HepG2 (cell line): ENCODE data around the gene MEX3A. TPM values are rescaled to one million over a fixed set of nuclear protein-coding genes. Genes with fewer than 3 reads are reported as not detected.
A peak's percentile ranks its signal among the peaks of the same experiment; 100 is the strongest.

Experiments
- CENPX ChIP-seq: sonication (generic); formaldehyde crosslinking; IDR thresholded peaks from 2 replicates; pipeline ENCODE4 v1.9.0; 2021; ENCODE audit warnings: mild to moderate bottlenecking, missing genetic modification reagents, moderate library complexity
- ERF ChIP-seq: IDR thresholded peaks from 2 replicates; pipeline ENCODE4 v1.6.1; 2018; ENCODE audit warnings: missing biosample characterization, missing genetic modification reagents
- JARID2 ChIP-seq: sonication (generic); formaldehyde crosslinking; IDR thresholded peaks from 2 replicates; pipeline ENCODE4 v1.8.1; 2023; ENCODE audit warnings: missing genetic modification reagents, inconsistent platforms; ENCODE audit not compliant: insufficient replicate concordance
- MAFF ChIP-seq: IDR thresholded peaks from 2 replicates; pipeline ENCODE4 v1.6.1; 2011; ENCODE audit warnings: low read depth, low read length, improper control_type of control experiment
- PCBP1 ChIP-seq: fragments of 200-400 bp; formaldehyde crosslinking; IDR thresholded peaks from 2 replicates; pipeline ENCODE4 v1.6.1; 2017; ENCODE audit warnings: mild to moderate bottlenecking, low read depth, low read length, borderline replicate concordance
- ZNF577 ChIP-seq: sonication (generic); formaldehyde crosslinking; IDR thresholded peaks from 2 replicates; pipeline ENCODE4 v1.4.0; 2020; ENCODE audit warnings: mild to moderate bottlenecking, low read depth, missing genetic modification reagents, borderline replicate concordance
- ZNF766 ChIP-seq: sonication (generic); formaldehyde crosslinking; IDR thresholded peaks from 2 replicates; pipeline ENCODE4 v1.5.0; 2020; ENCODE audit warnings: missing genetic modification reagents, borderline replicate concordance
- ZSCAN25 ChIP-seq: sonication (generic); formaldehyde crosslinking; IDR thresholded peaks from 2 replicates; pipeline ENCODE4 v1.8.0; 2022; ENCODE audit warnings: mild to moderate bottlenecking, missing genetic modification reagents
- ZSCAN31 ChIP-seq: sonication (generic); formaldehyde crosslinking; IDR thresholded peaks from 2 replicates; pipeline ENCODE4 v1.5.0; 2020; ENCODE audit warnings: low read depth, mild to moderate bottlenecking, missing genetic modification reagents
- polyA plus RNA-seq, 8 experiments: library from polyadenylated mRNA; depleted of rRNA in 3 of 8; stranded (reverse) in 7 of 8; unstranded in 1 of 8; fragments of >200 nt; fragmentation: Illumina TruSeq in 4 of 8; extraction: Trizol in 4 of 8; gene quantifications; 2 replicates each; pipeline versions ENCODE4 v1.2.1 to v1.2.3, GENCODE V29; 2011 to 2016; ENCODE audit warnings: low read depth in 4 of 8, missing spikeins in 1 of 8, mixed read lengths in 1 of 8; ENCODE audit not compliant: insufficient read depth in 1 of 8
- total RNA-seq, 5 experiments: library from RNA; depleted of rRNA; stranded (reverse); fragments of >200 nt; fragmentation: Illumina TruSeq; extraction: Trizol; gene quantifications; 2 replicates each; pipeline ENCODE4 v1.2.3, GENCODE V29; 2016; ENCODE audit warnings: low read depth in 1 of 5
- TF ChIP-seq, protein P1 (sequence below): sonication (generic); formaldehyde crosslinking; IDR thresholded peaks from 2 replicates; pipeline ENCODE4 v1.4.0; 2020; ENCODE audit warnings: missing genetic modification reagents
- TF ChIP-seq, protein P2 (sequence below): sonication (generic); formaldehyde crosslinking; IDR thresholded peaks from 2 replicates; pipeline ENCODE4 v1.5.1; 2020; ENCODE audit warnings: mild to moderate bottlenecking, missing genetic modification reagents, borderline replicate concordance
- TF ChIP-seq, protein P3 (sequence below): sonication (generic); formaldehyde crosslinking; IDR thresholded peaks from 2 replicates; pipeline ENCODE4 v1.5.0; 2020; ENCODE audit warnings: missing genetic modification reagents
- TF ChIP-seq, protein P4 (sequence below): sonication (generic); formaldehyde crosslinking; IDR thresholded peaks from 2 replicates; pipeline ENCODE4 v1.4.0; 2020; ENCODE audit warnings: mild to moderate bottlenecking, missing genetic modification reagents, borderline replicate concordance

MEX3A gene
- total and polyA plus RNA-seq, 2 of the 13 experiments (the other 11 are each of a cell fraction or from before 2014, with no cell fraction given): 7.6 to 9.1 TPM

DNA sequence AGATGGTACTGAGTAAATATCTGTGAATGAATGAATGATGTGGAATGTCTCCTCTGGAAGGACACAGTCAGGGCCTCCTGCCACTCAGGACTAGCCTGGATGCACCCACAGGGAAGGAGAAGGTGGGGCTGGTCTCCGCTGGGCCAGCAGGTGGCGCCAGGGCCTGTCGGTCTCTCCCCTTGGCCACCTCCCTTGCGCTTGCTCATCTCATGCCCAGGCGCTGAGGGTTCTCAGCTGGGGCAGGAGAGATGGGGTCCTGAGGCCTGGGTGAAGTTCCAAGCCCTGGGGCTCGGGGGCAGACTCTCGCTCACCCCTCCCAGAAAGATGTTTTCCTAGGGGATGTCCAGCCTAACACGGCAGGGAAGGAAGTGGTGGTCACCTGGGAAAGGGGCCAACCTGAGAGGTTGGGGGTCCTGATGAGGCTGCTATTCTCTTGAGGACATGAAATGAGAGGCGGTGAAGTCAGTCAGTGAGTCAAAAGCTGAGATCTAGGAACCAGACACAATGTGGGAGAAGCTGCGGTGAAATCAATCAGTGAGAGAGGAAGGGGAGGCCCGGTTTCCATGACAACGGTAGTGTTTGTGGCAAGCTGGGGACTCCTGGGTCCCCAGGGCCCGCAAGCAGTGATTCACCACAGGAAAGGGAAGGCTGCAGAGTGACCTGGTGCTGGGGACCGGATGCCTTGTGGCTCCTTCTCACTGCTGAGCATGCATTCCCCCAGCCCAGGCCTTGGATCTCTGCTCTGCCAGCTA, 14.6 kb upstream of the MEX3A start (continued):
- TF ChIP-seq, protein P1, sequence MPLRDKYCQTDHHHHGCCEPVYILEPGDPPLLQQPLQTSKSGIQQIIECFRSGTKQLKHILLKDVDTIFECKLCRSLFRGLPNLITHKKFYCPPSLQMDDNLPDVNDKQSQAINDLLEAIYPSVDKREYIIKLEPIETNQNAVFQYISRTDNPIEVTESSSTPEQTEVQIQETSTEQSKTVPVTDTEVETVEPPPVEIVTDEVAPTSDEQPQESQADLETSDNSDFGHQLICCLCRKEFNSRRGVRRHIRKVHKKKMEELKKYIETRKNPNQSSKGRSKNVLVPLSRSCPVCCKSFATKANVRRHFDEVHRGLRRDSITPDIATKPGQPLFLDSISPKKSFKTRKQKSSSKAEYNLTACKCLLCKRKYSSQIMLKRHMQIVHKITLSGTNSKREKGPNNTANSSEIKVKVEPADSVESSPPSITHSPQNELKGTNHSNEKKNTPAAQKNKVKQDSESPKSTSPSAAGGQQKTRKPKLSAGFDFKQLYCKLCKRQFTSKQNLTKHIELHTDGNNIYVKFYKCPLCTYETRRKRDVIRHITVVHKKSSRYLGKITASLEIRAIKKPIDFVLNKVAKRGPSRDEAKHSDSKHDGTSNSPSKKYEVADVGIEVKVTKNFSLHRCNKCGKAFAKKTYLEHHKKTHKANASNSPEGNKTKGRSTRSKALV: no peak
- TF ChIP-seq JARID2 (CRISPR knock-in tag): no peak
- TF ChIP-seq ZSCAN31 (CRISPR knock-in tag): no peak
- no peak for TF ChIP-seq CENPX (CRISPR knock-in tag)
- 0 out of 2 replicates have a peak, but pooled peaks have one; percentile 60 for TF ChIP-seq ZSCAN25 (CRISPR knock-in tag)
- no peak for TF ChIP-seq PCBP1
- TF ChIP-seq, protein P2, sequence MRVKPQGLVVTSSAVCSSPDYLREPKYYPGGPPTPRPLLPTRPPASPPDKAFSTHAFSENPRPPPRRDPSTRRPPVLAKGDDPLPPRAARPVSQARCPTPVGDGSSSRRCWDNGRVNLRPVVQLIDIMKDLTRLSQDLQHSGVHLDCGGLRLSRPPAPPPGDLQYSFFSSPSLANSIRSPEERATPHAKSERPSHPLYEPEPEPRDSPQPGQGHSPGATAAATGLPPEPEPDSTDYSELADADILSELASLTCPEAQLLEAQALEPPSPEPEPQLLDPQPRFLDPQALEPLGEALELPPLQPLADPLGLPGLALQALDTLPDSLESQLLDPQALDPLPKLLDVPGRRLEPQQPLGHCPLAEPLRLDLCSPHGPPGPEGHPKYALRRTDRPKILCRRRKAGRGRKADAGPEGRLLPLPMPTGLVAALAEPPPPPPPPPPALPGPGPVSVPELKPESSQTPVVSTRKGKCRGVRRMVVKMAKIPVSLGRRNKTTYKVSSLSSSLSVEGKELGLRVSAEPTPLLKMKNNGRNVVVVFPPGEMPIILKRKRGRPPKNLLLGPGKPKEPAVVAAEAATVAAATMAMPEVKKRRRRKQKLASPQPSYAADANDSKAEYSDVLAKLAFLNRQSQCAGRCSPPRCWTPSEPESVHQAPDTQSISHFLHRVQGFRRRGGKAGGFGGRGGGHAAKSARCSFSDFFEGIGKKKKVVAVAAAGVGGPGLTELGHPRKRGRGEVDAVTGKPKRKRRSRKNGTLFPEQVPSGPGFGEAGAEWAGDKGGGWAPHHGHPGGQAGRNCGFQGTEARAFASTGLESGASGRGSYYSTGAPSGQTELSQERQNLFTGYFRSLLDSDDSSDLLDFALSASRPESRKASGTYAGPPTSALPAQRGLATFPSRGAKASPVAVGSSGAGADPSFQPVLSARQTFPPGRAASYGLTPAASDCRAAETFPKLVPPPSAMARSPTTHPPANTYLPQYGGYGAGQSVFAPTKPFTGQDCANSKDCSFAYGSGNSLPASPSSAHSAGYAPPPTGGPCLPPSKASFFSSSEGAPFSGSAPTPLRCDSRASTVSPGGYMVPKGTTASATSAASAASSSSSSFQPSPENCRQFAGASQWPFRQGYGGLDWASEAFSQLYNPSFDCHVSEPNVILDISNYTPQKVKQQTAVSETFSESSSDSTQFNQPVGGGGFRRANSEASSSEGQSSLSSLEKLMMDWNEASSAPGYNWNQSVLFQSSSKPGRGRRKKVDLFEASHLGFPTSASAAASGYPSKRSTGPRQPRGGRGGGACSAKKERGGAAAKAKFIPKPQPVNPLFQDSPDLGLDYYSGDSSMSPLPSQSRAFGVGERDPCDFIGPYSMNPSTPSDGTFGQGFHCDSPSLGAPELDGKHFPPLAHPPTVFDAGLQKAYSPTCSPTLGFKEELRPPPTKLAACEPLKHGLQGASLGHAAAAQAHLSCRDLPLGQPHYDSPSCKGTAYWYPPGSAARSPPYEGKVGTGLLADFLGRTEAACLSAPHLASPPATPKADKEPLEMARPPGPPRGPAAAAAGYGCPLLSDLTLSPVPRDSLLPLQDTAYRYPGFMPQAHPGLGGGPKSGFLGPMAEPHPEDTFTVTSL (CRISPR knock-in tag): no peak
- TF ChIP-seq ERF: peak; percentile 91; the same call in 1 of the 2 replicates
- TF ChIP-seq MAFF: no peak
- TF ChIP-seq ZNF766 (CRISPR knock-in tag): no peak
- TF ChIP-seq, protein P3, sequence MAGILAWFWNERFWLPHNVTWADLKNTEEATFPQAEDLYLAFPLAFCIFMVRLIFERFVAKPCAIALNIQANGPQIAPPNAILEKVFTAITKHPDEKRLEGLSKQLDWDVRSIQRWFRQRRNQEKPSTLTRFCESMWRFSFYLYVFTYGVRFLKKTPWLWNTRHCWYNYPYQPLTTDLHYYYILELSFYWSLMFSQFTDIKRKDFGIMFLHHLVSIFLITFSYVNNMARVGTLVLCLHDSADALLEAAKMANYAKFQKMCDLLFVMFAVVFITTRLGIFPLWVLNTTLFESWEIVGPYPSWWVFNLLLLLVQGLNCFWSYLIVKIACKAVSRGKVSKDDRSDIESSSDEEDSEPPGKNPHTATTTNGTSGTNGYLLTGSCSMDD: no peak
- no peak for TF ChIP-seq ZNF577 (CRISPR knock-in tag)
- TF ChIP-seq, protein P4, sequence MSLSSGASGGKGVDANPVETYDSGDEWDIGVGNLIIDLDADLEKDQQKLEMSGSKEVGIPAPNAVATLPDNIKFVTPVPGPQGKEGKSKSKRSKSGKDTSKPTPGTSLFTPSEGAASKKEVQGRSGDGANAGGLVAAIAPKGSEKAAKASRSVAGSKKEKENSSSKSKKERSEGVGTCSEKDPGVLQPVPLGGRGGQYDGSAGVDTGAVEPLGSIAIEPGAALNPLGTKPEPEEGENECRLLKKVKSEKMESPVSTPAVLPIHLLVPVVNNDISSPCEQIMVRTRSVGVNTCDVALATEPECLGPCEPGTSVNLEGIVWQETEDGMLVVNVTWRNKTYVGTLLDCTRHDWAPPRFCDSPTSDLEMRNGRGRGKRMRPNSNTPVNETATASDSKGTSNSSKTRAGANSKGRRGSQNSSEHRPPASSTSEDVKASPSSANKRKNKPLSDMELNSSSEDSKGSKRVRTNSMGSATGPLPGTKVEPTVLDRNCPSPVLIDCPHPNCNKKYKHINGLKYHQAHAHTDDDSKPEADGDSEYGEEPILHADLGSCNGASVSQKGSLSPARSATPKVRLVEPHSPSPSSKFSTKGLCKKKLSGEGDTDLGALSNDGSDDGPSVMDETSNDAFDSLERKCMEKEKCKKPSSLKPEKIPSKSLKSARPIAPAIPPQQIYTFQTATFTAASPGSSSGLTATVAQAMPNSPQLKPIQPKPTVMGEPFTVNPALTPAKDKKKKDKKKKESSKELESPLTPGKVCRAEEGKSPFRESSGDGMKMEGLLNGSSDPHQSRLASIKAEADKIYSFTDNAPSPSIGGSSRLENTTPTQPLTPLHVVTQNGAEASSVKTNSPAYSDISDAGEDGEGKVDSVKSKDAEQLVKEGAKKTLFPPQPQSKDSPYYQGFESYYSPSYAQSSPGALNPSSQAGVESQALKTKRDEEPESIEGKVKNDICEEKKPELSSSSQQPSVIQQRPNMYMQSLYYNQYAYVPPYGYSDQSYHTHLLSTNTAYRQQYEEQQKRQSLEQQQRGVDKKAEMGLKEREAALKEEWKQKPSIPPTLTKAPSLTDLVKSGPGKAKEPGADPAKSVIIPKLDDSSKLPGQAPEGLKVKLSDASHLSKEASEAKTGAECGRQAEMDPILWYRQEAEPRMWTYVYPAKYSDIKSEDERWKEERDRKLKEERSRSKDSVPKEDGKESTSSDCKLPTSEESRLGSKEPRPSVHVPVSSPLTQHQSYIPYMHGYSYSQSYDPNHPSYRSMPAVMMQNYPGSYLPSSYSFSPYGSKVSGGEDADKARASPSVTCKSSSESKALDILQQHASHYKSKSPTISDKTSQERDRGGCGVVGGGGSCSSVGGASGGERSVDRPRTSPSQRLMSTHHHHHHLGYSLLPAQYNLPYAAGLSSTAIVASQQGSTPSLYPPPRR (CRISPR knock-in tag): 0 out of 2 replicates have a peak, but pooled peaks have one; percentile 32
